ENCODE results near the gene KCNQ4.

The KCNQ4 gene

DNA sequence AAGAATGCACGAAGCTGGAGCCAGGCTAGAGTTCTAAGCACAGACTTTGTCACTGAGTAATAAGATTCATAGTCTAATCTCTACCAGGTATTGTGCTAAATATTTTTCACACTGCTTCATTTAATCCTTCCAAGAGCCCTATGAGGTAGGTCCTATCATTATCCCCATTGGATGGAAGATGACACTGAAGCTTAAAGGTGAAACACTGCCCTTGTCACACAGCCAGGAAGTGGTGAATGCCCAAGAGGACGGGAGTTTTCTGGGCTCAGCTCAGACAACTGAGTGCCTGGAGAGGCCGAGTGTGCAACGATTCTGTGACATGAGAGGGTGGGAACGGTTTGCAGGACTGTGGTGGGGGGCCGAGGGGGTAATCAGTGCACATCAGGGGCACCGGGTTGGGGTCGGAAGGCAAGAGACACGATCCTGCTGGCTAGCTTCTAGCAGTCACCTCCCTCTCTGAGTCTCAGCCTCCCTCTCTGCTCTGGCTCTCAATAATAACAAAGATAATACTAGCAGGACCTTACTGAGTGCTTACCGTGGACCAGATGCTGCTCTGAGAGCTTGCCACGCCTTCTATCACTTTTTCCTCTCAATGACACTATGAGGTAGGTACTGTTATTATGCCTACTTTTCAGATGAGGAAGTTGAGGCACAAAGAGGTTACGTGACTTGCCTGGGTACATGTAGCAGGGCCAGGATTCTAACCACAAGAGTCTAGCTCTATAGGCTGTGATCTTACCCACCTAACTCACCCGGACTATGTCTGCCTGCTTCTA is 12.4 kb downstream of the KCNQ4 start:
- no peak for DNase-seq (ENCODE audit: low read depth in 2 of 2)

- DNase-seq (ENCODE audit: low read depth in 2 of 2): no peak
Measured at GRCh38 chr1:40796939-40797667, 13.5 kb downstream of the KCNQ4 start.

DNA sequence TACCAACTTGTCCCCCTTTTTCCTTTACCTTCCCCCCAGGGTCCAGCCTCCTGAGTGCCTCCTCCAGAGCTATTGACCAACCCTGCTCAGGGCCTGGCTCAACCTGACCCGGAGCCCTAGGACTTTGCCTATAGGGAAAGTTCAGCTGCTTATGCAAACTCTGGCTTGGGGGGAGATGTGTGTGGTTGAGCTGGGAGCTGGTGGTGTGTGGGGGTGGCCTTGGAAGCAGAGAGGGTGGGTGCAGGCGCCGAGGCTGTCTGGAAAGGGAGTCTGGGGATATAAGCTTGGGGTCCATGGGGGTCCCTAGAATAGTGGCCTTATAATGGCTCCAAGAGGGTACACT is 14.1 kb downstream of the KCNQ4 start:
- no peak for DNase-seq (ENCODE audit: low read depth in 2 of 2)

GRCh38 chr1:40798366-40799281 is 15.0 kb downstream of the KCNQ4 start:
- DNase-seq (ENCODE audit: low read depth in 2 of 2): no peak

- DNase-seq (ENCODE audit: low read depth in 2 of 2): no peak
Measured at GRCh38 chr1:40799351-40799867, 15.8 kb downstream of the KCNQ4 start.

GRCh38 chr1:40801742-40802077 is 18.1 kb downstream of the KCNQ4 start:
- DNase-seq (ENCODE audit: low read depth in 2 of 2): no peak

DNA sequence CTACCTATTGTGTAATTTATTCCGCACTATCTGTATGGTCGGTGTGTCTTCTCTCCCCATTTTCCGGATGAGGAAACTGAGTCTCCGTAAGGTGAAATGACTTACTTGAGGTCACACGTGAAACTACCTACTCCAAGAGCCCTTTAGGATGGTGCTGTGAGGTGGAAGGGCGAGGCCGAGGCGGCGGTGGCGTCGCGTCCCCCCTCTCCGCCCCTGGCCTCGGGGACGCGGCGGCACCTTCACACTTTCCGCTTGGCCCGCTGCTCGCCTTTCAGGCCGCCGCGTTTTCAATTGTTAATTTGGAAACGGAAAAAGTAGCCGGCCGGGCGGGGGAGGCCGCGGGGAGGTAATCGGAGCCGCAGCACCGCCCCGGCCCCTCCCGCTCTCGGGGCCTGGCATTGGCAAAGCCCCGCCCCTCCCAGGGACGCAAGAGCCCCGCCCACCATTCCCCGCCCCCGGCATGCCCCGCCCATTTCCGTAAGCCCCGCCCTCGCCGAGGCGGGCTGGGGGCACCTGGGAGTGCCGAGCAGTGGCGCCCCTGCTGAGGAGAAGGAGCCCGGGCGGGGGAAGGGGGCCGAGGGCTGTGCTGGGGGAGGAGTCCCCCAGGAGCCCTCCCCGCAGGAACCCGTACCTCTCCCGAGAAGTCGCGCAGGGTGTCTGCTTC is 18.6 kb downstream of the KCNQ4 start:
- DNase-seq (ENCODE audit: low read depth in 2 of 2): peak; percentile 74 to 82

DNA sequence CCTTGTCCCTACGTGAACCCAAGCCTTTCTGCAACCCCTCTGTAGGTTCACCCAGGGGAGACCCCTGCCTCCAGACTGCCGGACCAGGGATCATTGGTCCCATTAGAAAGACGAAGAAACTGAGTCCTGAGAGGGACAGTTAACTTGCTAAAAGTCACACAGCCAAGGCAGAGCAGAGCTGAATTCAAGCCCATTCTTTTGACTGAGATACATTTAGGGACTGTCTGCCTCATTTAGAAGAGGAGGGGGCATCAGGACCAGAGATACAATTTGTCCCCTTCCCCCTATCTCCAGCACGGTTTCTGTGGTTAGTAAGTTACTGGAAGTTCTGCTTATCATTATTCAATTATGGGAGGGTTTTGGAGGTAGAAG is 19.1 kb downstream of the KCNQ4 start:
- DNase-seq (ENCODE audit: low read depth in 2 of 2): no peak

DNA sequence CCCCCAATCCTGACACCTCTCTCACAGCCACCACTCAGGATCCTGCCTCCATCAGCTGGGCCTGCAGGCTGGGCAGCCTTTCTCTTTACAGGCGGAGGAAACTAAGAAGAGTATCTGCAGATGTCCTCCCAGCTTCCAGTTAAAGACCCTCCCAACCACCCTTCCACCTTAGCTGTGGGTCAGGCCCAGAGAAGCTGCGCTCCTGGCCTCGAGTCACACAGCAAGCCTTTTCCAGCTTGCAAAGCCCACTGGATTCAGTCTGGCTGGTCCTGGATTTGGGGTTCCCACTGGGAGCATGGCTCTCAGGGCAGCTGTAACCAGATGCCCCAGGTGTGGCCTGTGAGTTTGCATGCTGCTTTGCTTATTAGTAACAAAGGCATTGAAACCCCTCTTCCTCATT is 19.9 kb downstream of the KCNQ4 start:
- no peak for DNase-seq (ENCODE audit: low read depth in 2 of 2)

DNA sequence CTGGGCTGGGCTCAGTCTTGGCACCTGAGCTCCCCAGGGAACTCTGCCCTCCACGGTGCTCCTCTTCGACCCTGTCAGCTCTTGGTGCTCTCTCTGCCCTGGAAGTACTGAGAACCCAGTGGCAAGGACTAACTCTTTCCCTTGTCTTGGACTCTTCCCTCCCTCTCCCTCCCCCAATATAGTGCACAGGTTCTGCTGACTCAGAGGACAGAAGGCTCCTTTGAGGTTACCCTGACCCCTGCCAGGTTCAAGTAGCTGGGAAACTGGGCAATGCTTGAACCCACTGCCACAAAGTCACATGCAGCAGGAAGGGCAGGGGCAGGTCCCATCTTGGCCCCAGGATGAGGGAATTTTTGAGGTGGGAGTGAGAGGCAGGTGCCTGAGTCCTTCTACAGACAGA is 20.3 kb downstream of the KCNQ4 start:
- DNase-seq (ENCODE audit: low read depth in 2 of 2): no peak

DNA sequence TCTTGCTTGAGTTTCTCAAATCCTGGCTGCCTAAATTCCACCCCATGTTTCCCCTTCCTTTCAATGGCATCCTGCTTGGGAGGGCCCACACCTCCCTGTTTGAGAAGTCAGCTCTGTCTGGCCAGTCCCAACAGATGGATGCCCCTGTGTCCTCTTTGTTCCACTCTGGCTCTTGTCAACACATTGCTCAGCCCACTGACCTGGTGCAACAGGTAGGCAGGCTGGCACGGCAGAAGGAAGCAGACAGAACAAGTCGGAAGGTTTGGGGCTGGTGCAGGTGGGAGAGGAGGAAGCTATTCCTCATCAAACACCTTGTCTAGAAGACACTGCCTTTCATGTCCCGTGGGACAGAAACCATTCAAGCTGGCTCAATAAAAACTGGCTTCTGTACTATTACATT is 22.7 kb downstream of the KCNQ4 start:
- DNase-seq (ENCODE audit: low read depth in 2 of 2): no peak

- no peak for DNase-seq (ENCODE audit: low read depth in 2 of 2)
Measured at GRCh38 chr1:40806731-40807695, 23.4 kb downstream of the KCNQ4 start.

DNA sequence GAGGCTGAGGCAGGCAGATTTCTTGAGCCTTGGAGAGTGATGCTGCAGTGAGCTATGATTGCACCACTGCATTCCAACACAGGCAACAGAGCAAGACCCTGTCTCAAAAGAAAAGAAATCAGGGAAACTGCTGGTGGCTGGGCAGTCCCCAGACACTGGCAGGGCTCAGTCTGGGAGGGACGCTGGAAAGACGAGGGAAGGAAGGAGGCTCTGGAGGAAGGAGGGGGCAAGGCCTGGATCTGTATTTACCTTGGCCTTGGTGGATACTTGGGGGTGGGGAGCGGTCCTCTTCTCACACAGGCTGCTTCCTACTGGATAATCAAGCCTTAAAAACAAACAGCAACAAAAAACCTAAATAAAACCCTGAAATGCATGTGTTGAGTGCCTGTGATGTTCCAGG is 24.4 kb downstream of the KCNQ4 start:
- DNase-seq (ENCODE audit: low read depth in 2 of 2): no peak

DNA sequence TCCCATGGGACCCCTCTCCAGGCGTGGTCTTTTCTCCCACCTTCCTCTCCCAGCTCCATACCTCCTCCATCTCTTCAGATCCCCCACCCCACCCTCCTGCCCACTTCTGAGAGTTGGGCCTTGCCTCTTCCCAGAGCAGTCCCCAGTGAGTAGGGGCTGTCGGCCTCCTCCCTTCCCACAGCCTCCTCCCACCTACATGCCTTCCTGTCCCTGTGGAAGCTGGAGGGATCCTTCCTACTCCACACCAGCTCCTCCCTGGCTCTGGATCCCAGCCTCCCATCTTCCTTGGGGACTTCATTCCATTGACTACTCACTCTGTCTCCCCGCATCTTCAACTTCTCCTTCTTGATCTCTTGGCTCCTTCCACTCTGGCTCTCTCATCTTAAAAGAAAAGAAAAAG is 24.9 kb downstream of the KCNQ4 start:
- DNase-seq (ENCODE audit: low read depth in 2 of 2): no peak

DNA sequence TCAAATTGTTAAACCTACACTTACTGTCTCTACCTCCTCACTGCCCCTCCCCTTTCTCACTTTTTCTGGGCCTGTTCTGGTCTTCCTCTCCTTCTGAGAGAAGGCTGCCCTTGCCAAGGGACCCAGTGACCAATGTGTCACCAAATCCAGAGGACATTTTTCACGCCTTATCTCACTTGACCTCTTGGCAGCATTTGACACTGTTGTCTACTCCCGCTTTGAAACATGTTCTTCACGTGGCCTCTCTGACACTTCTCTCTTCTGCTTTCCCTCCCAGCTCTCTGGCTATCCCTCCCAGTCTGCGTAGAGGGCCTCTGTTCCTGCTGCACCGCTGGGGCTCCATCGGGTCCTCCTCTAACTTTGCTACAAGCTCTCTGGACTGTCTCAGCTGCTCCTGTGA is 25.3 kb downstream of the KCNQ4 start:
- DNase-seq (ENCODE audit: low read depth in 2 of 2): no peak

GRCh38 chr1:40810927-40811326 is 27.3 kb downstream of the KCNQ4 start:
- DNase-seq (ENCODE audit: low read depth in 2 of 2): no peak

- DNase-seq (ENCODE audit: low read depth in 2 of 2): no peak
Measured at GRCh38 chr1:40815420-40815819, 31.8 kb downstream of the KCNQ4 start.

- no peak for DNase-seq (ENCODE audit: low read depth in 2 of 2)
Measured at GRCh38 chr1:40817791-40818263, 34.2 kb downstream of the KCNQ4 start.

DNA sequence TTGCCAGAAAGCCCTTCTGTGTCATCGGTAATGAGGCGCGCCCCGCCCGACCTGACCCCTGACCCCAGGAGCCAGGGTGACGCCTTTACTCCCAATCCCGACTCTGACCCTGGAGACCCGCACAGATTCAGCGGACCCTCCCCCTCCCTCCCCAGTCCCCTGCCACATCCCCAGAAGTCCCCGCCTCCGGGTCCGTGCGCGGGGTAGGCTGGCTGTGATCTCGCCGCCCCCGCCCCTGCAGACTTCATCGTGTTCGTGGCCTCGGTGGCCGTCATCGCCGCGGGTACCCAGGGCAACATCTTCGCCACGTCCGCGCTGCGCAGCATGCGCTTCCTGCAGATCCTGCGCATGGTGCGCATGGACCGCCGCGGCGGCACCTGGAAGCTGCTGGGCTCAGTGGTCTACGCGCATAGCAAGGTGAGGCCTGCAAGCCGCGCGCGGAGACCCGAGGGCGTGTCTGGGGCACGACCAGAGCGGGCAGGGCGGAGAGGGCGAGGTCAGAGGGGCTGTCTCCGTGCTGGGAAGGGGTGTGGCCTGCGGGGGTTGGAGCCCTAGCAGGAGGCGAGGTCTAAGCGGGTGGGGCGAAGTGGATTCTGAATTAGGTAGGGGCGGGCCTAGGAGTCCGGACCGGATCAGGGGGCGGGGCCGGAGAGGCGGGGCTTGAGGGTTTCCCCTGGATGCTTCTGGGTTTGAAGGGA is 34.8 kb downstream of the KCNQ4 start:
- DNase-seq (ENCODE audit: low read depth in 2 of 2): peak; percentile 69 to 81

DNA sequence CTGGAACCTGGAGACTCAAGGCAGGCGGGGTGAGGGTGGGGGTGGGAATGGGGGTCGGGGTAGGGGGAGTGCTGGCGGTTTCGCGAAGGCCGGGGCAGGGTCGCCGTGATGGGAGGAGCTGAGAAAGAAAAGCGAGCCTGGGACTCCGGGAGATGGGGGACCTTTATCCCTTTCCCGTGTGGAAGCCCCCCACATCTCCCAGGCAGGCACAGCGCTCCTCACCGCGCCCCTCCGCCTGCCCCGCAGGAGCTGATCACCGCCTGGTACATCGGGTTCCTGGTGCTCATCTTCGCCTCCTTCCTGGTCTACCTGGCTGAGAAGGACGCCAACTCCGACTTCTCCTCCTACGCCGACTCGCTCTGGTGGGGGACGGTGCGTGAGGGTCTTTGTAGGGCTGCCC is 35.5 kb downstream of the KCNQ4 start:
- DNase-seq (ENCODE audit: low read depth in 2 of 2): no peak

All from stimulated activated CD8-positive, alpha-beta memory T cell treated with anti-CD3 and anti-CD28 coated beads, Interleukin-15, amount 100 ng/mL, for 48 hours (primary cell).